GF-D8 (cell line): Measurements from ENCODE around the gene U2SURP.
"Not testable (repeated sequence)": the region's sequence is repeated elsewhere in the genome, so short reads cannot be mapped to it uniquely, and the experiment has no call there.

Experiments used
- DNase-seq: peaks from one replicate; lab custom pipeline; 2025; lab: John Stamatoyannopoulos, UW

U2SURP gene

GRCh38 chr3:143014921-143015320 lies 13.6 kb downstream of the U2SURP start:
- DNase-seq = no peak

- DNase-seq = no peak
Observed at GRCh38 chr3:143016321-143016972, 15.1 kb downstream of the U2SURP start.

GRCh38 chr3:143024351-143024960 lies 23.1 kb downstream of the U2SURP start:
- DNase-seq = no peak

- no peak for DNase-seq
Observed at GRCh38 chr3:143031327-143031726, 30.0 kb downstream of the U2SURP start.

GRCh38 chr3:143031796-143032387 lies 30.5 kb downstream of the U2SURP start:
- DNase-seq = not testable (repeated sequence)

GRCh38 chr3:143035466-143036211 lies 34.3 kb downstream of the U2SURP start:
- no peak for DNase-seq

- no peak for DNase-seq
Observed at GRCh38 chr3:143036557-143036956, 35.2 kb downstream of the U2SURP start.

- no peak for DNase-seq
Observed at GRCh38 chr3:143037867-143038266, 36.5 kb downstream of the U2SURP start.

GRCh38 chr3:143040261-143040879 lies 39.0 kb downstream of the U2SURP start:
- no peak for DNase-seq

- no peak for DNase-seq
Observed at GRCh38 chr3:143041903-143042302, 40.5 kb downstream of the U2SURP start.

- DNase-seq = no peak
Observed at GRCh38 chr3:143045639-143046038, 44.3 kb downstream of the U2SURP start.

- DNase-seq = not testable (repeated sequence)
Observed at GRCh38 chr3:143046075-143046474, 44.7 kb downstream of the U2SURP start.

GRCh38 chr3:143054011-143054410 lies 52.6 kb downstream of the U2SURP start:
- no peak for DNase-seq

GRCh38 chr3:143056372-143056771 lies 55.0 kb downstream of the U2SURP start:
- DNase-seq = no peak

GRCh38 chr3:143060906-143061305 lies 59.5 kb downstream of the U2SURP start:
- DNase-seq = no peak

- no peak for DNase-seq
Observed at GRCh38 chr3:143063018-143063417, 61.6 kb downstream of the U2SURP start.

GRCh38 chr3:143064777-143065176 lies 63.4 kb downstream of the U2SURP start:
- DNase-seq = no peak

GRCh38 chr3:143065364-143065763 lies 64.0 kb downstream of the U2SURP start:
- no peak for DNase-seq

GRCh38 chr3:143066033-143066432 lies 64.7 kb downstream of the U2SURP start:
- DNase-seq = no peak

- DNase-seq = no peak
Observed at GRCh38 chr3:143067201-143067600, 65.8 kb downstream of the U2SURP start.

- no peak for DNase-seq
Observed at GRCh38 chr3:143068059-143068458, 66.7 kb downstream of the U2SURP start.

GRCh38 chr3:143070977-143071551 lies 69.7 kb downstream of the U2SURP start:
- no peak for DNase-seq
